Kidney epithelial cell (primary cell): ENCODE results near the gene NELL1. TPM values are rescaled to one million over a fixed set of nuclear protein-coding genes. Genes with fewer than 3 reads are reported as not detected.

ENCODE experiments used
- DNase-seq: peaks from one replicate; pipeline ENCODE4 v3.0.0-alpha.2; 2010; ENCODE audit warnings: low read depth
- H3K27me3 ChIP-seq: 2 replicates; pipeline ENCODE4 v1.6.0; 2011; ENCODE audit warnings: low read length; ENCODE audit not compliant: control insufficient read depth, insufficient read depth
- H3K36me3 ChIP-seq: 2 replicates; pipeline ENCODE4 v1.5.1; 2011; ENCODE audit warnings: low read length; ENCODE audit not compliant: control insufficient read depth, insufficient read depth
- H3K4me3 ChIP-seq: 2 replicates; pipeline ENCODE4 v1.5.1; 2011; ENCODE audit warnings: low read depth, mild to moderate bottlenecking, control low read depth, low read length
- total RNA-seq: library from RNA; depleted of rRNA; stranded (reverse); fragments of >200 nt; gene quantifications from 2 replicates; pipeline ENCODE4 v1.2.3, GENCODE V29; 2015
- TF ChIP-seq, protein P1 (sequence below): IDR thresholded peaks from 2 replicates; pipeline ENCODE4 v1.5.1; 2011; ENCODE audit warnings: mild to moderate bottlenecking, moderate library complexity, low read length, control low read depth, inconsistent platforms; ENCODE audit not compliant: insufficient read depth, poor library complexity, severe bottlenecking

NELL1 gene
- total RNA-seq, 1 donor from 2014 or later: 0.17 TPM

DNA sequence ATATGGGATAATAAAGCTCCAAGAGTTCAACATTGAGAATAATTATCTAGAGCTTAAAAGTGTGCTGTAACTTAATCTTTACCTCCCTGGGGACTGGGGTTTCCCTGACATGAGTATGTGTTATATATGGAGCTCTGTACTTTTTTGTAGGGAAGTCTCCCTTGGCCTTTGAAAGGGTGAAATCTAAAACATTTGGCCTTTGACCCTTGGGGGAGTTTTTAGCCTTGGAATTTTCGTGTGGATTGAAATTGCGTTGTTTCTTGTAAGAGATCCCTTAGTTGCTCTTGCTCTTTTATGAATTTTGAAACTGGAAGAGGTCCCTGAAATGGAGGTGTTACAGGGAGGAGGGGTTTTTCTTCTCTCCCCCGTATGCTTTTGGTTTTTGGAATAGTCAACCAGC is 450.0 kb downstream of the NELL1 start:
- Histone ChIP-seq H3K36me3 (no peaks in the 10 kb centered on the region), H3K27me3 (no peaks in the 10 kb centered on the region), H3K4me3 (no peak overlapping the region)
- TF ChIP-seq, protein P1, sequence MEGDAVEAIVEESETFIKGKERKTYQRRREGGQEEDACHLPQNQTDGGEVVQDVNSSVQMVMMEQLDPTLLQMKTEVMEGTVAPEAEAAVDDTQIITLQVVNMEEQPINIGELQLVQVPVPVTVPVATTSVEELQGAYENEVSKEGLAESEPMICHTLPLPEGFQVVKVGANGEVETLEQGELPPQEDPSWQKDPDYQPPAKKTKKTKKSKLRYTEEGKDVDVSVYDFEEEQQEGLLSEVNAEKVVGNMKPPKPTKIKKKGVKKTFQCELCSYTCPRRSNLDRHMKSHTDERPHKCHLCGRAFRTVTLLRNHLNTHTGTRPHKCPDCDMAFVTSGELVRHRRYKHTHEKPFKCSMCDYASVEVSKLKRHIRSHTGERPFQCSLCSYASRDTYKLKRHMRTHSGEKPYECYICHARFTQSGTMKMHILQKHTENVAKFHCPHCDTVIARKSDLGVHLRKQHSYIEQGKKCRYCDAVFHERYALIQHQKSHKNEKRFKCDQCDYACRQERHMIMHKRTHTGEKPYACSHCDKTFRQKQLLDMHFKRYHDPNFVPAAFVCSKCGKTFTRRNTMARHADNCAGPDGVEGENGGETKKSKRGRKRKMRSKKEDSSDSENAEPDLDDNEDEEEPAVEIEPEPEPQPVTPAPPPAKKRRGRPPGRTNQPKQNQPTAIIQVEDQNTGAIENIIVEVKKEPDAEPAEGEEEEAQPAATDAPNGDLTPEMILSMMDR: no peak
- DNase-seq: no peak

DNA sequence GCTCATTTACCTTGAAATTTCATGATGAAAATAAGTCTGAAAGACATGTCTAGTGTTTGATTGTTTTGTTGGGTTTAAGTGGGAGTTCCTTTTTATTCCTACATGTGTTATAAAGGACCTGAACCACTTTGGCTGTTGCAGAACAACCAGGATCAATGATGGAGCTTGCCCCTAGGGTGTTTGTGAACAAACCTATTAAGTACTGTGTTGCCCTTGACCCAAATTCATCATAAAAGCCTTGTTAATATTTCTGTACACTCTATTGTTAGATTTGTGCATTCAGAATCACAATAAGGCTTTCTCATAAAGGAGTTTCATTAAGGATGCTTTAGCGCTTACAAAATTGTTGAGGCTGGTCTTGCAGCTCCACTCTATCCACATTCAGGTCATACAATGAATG is 452.6 kb downstream of the NELL1 start:
- no peaks in the 10 kb centered on the region for H3K27me3 ChIP-seq
- no peak overlapping the region for H3K4me3 ChIP-seq
- no peaks in the 10 kb centered on the region for H3K36me3 ChIP-seq
- DNase-seq: no peak
- TF ChIP-seq, protein P1: no peak

DNA sequence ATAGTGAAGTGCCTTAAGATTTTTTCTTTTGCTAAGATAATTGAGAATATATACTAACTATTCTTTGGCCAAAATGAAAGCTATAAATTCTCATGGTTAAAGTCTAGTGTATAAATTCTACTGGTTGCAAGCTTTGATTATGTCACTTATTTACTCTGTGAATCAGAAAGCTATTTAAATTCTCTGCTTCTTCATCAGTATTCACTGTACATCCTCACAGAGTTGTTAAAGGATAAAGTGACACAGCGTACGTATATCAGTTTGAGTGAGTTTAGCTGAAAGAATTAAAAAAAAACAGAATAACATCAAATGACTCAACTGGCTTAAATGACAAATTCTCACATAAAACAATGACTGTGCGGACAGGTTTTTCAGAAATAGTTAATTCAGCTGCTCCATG is 453.1 kb downstream of the NELL1 start:
- H3K4me3 ChIP-seq: no peak overlapping the region
- TF ChIP-seq, protein P1: no peak
- no peaks in the 10 kb centered on the region for H3K27me3 ChIP-seq
- no peaks in the 10 kb centered on the region for H3K36me3 ChIP-seq
- DNase-seq: no peak

DNA sequence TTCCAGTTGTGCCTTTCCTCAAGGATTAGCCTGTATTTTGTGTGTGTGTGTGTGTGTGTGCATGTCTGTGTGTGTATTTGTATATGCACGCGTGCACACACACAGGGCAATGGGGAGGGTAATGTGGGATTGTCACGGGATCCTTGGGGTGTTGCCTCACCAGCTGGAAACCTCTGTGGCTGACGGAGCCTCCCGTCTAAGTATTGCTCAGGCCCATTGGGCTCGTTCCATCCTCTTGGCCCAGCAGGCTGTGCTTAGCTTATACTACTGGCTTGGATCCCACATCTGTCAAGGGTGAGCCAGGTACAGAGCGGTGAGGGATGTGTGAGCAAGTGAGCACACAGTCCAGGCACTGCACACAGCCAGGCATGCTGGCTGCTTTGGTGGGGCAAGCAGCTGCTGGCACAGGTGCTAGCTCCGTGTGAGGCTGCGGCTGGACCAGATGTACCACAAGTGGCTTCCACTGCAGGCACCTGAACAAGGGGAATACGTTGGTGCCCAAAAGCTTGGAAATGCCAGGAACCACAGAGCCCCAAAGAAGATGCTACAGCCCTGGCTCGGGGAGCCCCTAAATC is 462.8 kb downstream of the NELL1 start:
- no peak for DNase-seq
- TF ChIP-seq, protein P1: no peak
- no peak overlapping the region for H3K4me3 ChIP-seq

DNA sequence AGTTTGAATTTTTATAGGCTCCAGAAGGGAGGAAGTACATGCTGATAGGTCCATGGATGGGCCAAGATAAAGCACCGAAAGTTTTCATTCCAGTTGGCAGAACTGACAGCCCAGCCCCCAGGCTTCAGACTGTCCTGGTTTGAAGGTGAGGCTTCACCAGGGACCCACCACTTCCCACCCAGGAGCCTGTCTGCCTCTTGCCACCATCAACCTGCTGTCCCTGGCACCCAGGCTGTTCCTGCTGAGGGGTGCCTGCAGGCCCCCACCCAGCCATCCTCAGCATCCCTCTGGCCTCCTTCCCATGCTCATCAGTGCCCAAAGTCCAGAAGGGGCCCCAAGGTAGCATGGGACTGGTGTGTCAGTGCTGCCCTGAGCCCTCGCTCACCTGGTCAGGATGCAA is 463.9 kb downstream of the NELL1 start:
- TF ChIP-seq, protein P1: no peak
- no peaks in the 10 kb centered on the region for H3K36me3 ChIP-seq
- no peak for DNase-seq
- no peaks in the 10 kb centered on the region for H3K27me3 ChIP-seq
- H3K4me3 ChIP-seq: no peak overlapping the region

More for the DNA sequence above, 462.8 kb downstream of the NELL1 start:
- no peaks in the 10 kb centered on the region for H3K36me3 ChIP-seq
- no peaks in the 10 kb centered on the region for H3K27me3 ChIP-seq

DNA sequence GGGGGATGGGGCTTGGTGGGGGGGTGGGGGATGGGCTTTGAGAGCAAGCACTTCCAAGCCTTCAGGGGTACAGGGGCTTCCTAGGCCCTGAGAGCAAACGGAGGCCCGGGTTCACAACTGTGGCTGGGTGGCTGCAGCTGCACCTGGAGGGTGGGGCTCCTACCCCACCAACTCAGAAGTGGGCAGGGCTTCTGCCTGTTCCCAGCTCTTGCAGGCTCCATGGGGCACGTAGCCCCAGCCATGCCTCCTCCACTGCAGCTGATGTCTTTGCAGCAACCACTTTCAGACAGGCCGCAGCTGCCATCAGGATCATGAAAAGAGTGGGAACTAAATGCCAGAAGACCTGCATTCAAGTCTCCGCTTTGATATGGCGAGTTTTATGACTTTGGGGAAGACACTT is 464.3 kb downstream of the NELL1 start:
- Histone ChIP-seq H3K36me3 (no peaks in the 10 kb centered on the region), H3K4me3 (no peak overlapping the region), H3K27me3 (no peaks in the 10 kb centered on the region)
- no peak for DNase-seq
- TF ChIP-seq, protein P1: no peak
